HEK293 (cell line): ENCODE data around the gene TMEM151A.

Experiments
- CTCF ChIA-PET: fragments of 350-600 bp; formaldehyde crosslinking; extraction: SDS; loops from one replicate; lab custom pipeline; 2021; ENCODE audit warnings: antibody characterized with exemption; lab: Yijun Ruan, JAX
- POLR2A ChIA-PET: fragments of 300-600 bp; formaldehyde crosslinking; extraction: SDS; loops from one replicate; lab custom pipeline; 2020; ENCODE audit warnings: antibody characterized with exemption, inconsistent platforms; lab: Yijun Ruan, JAX
- H3K27ac ChIP-seq: fragments of 200-500 bp; sonication (Bioruptor generic); 2 replicates; pipeline ENCODE4 v1.5.1; 2014; ENCODE audit warnings: low read depth, low read length, control low read depth, inconsistent platforms; ENCODE audit errors: extremely low read depth
- H3K36me3 ChIP-seq, 2 experiments: fragments of 200-500 bp in 1 of 2; sonication (Bioruptor generic) in 1 of 2; 1 replicate in 1 of 2; 2 replicates in 1 of 2; pipeline ENCODE4 v1.5.1; 2014 to 2017; ENCODE audit warnings: inconsistent platforms in 2 of 2, low read length in 2 of 2; ENCODE audit not compliant: control insufficient read depth in 2 of 2, insufficient read depth in 1 of 2
- H3K4me1 ChIP-seq: fragments of 200-500 bp; sonication (Bioruptor generic); 2 replicates; pipeline ENCODE4 v1.5.1; 2014; ENCODE audit warnings: mild to moderate bottlenecking, low read length, inconsistent platforms; ENCODE audit not compliant: control insufficient read depth, insufficient read depth
- H3K4me3 ChIP-seq: 2 replicates; pipeline ENCODE4 v1.5.1; 2011; ENCODE audit warnings: low read depth, mild to moderate bottlenecking, control low read depth, low read length, moderate library complexity
- H3K9me3 ChIP-seq: fragments of 200-500 bp; sonication (Bioruptor generic); 2 replicates; pipeline ENCODE4 v1.5.1; 2014; ENCODE audit warnings: low read depth, low read length, inconsistent platforms; ENCODE audit not compliant: control insufficient read depth, insufficient read depth
- KLF7 ChIP-seq: fragments of 450-650 bp; formaldehyde crosslinking; IDR thresholded peaks from 2 replicates; pipeline ENCODE4 v1.5.1; 2016; ENCODE audit warnings: missing biosample characterization, missing genetic modification characterization, borderline replicate concordance
- PRDM2 ChIP-seq: fragments of 450-650 bp; formaldehyde crosslinking; IDR thresholded peaks from 2 replicates; pipeline ENCODE4 v1.5.1; 2016; ENCODE audit warnings: missing biosample characterization, missing genetic modification characterization, borderline replicate concordance
- SCRT1 ChIP-seq: fragments of 450-650 bp; formaldehyde crosslinking; IDR thresholded peaks from 2 replicates; pipeline ENCODE4 v1.5.1; 2016; ENCODE audit warnings: missing biosample characterization, missing genetic modification characterization, borderline replicate concordance
- ZBTB49 ChIP-seq: fragments of 450-650 bp; formaldehyde crosslinking; IDR thresholded peaks from 2 replicates; pipeline ENCODE4 v1.5.1; 2016; ENCODE audit warnings: missing biosample characterization, missing genetic modification characterization, low read depth
- ZEB2 ChIP-seq: fragments of 450-650 bp; formaldehyde crosslinking; IDR thresholded peaks from 2 replicates; pipeline ENCODE4 v1.5.1; 2016; ENCODE audit warnings: missing biosample characterization, missing genetic modification characterization
- ZNF529 ChIP-seq: fragments of 450-650 bp; formaldehyde crosslinking; IDR thresholded peaks from 2 replicates; pipeline ENCODE4 v1.5.1; 2017; ENCODE audit warnings: missing genetic modification characterization, missing biosample characterization; ENCODE audit not compliant: insufficient replicate concordance
- ZNF560 ChIP-seq: fragments of 450-650 bp; formaldehyde crosslinking; IDR thresholded peaks from 2 replicates; pipeline ENCODE4 v1.5.1; 2017; ENCODE audit warnings: missing biosample characterization, missing genetic modification characterization, borderline replicate concordance
- ZNF624 ChIP-seq: fragments of 450-650 bp; formaldehyde crosslinking; IDR thresholded peaks from 2 replicates; pipeline ENCODE4 v1.5.1; 2017; ENCODE audit warnings: missing biosample characterization, missing genetic modification characterization
- ZNF660 ChIP-seq: fragments of 450-650 bp; IDR thresholded peaks from 2 replicates; pipeline ENCODE4 v1.5.1; 2018; ENCODE audit warnings: missing biosample characterization, mild to moderate bottlenecking, missing genetic modification characterization
- ZNF692 ChIP-seq: fragments of 450-650 bp; formaldehyde crosslinking; IDR thresholded peaks from 2 replicates; pipeline ENCODE4 v1.5.1; 2016; ENCODE audit warnings: missing biosample characterization, missing genetic modification characterization
- ZNF777 ChIP-seq: fragments of 450-650 bp; formaldehyde crosslinking; IDR thresholded peaks from 2 replicates; pipeline ENCODE4 v1.5.1; 2017; ENCODE audit warnings: missing biosample characterization, missing genetic modification characterization, borderline replicate concordance
- ZSCAN4 ChIP-seq: fragments of 450-650 bp; formaldehyde crosslinking; IDR thresholded peaks from 2 replicates; pipeline ENCODE4 v1.5.1; 2017; ENCODE audit warnings: missing biosample characterization, missing genetic modification characterization
- ZSCAN5A ChIP-seq: fragments of 450-650 bp; formaldehyde crosslinking; IDR thresholded peaks from 2 replicates; pipeline ENCODE4 v1.5.1; 2016; ENCODE audit warnings: missing biosample characterization, missing genetic modification characterization

Gene TMEM151A

GRCh38 chr11:66263785-66264184 lies 27.9 kb upstream of the TMEM151A start:
- TF ChIP-seq PRDM2 (no peak), KLF7 (no peak), ZNF660 (no peak), ZNF624 (no peak), ZNF529 (tag by site-specific recombination) (no peak), ZSCAN4 (tag by site-specific recombination) (no peak)
- TF ChIP-seq, all 188 proteins: peak for 0
- Histone ChIP-seq H3K4me1 (no peaks in the 10 kb centered on the region), H3K9me3 (no peaks in the 10 kb centered on the region), H3K27ac (no peak overlapping the region), H3K4me3 (no peak overlapping the region), H3K36me3 (peaks cover 3 to 79% of the 10 kb centered on the region in 2 experiments; a peak in 1 of 3 replicates)
- ChIA-PET POLR2A (interaction anchor here (1.2 to 1.4 kb wide), 2 partner anchors 26 to 42 kb away, joined by 3 to 7 read pairs; partner anchors contain the start of gene YIF1A), CTCF (interaction anchor here (0.6 to 2.5 kb wide), 5 partner anchors 22 to 212 kb away, joined by 3 to 15 read pairs (median 4); partner anchors contain the start of gene SF3B2)

- peaks cover 3 to 75% of the 10 kb centered on the region in 2 experiments; a peak in 1 of 3 replicates for H3K36me3 ChIP-seq
- no peak for TF ChIP-seq ZBTB49 (tag by site-specific recombination)
- no peak for TF ChIP-seq ZEB2 (tag by site-specific recombination)
- no peak for TF ChIP-seq ZNF692 (tag by site-specific recombination)
- TF ChIP-seq ZNF777 (tag by site-specific recombination) = no peak
- TF ChIP-seq SCRT1 (tag by site-specific recombination) = no peak
- TF ChIP-seq ZNF560 (tag by site-specific recombination) = no peak
- no peak for TF ChIP-seq ZSCAN5A (tag by site-specific recombination)
- no peaks in the 10 kb centered on the region for H3K9me3 ChIP-seq
- H3K27ac ChIP-seq = no peak overlapping the region
- POLR2A ChIA-PET = interaction anchor here (1.4 kb wide), 1 partner anchor 25 kb away, joined by 7 read pairs; the partner anchor contains the start of gene YIF1A
- no peaks in the 10 kb centered on the region for H3K4me1 ChIP-seq
- CTCF ChIA-PET = interaction anchor here (0.6 to 1.1 kb wide), 5 partner anchors 11 to 400 kb away, joined by 3 to 4 read pairs (median 3); partner anchors contain the start of gene SF3B2
- H3K4me3 ChIP-seq = no peak overlapping the region
Observed at GRCh38 chr11:66264383-66264782, 27.3 kb upstream of the TMEM151A start.
